ENCODE measurements around the gene P4HTM.

The P4HTM gene

GRCh38 chr3:49025005-49025792, 35.2 kb downstream of the P4HTM start:
- DNase-seq (ENCODE audit: low read depth): no peak

- no peak for DNase-seq (ENCODE audit: low read depth)
Measured at GRCh38 chr3:49025793-49026520, 35.9 kb downstream of the P4HTM start.

- no peak for DNase-seq (ENCODE audit: low read depth)
Measured at GRCh38 chr3:49026536-49026935, 36.5 kb downstream of the P4HTM start.

- no peak for DNase-seq (ENCODE audit: low read depth)
Measured at GRCh38 chr3:49027634-49028033, 37.6 kb downstream of the P4HTM start.

- DNase-seq (ENCODE audit: low read depth): no peak
Measured at GRCh38 chr3:49028298-49028672, 38.2 kb downstream of the P4HTM start.

- DNase-seq (ENCODE audit: low read depth): peak; percentile 91
Measured at GRCh38 chr3:49028673-49029562, 38.9 kb downstream of the P4HTM start, which contains the start of gene IMPDH2. TSS of gene IMPDH2 (minus strand) at chr3:49029398. CDS start at chr3:49029350, 48 bp downstream.

GRCh38 chr3:49029563-49029884, 39.5 kb downstream of the P4HTM start:
- no peak for DNase-seq (ENCODE audit: low read depth)

GRCh38 chr3:49030321-49030720, 40.3 kb downstream of the P4HTM start:
- no peak for DNase-seq (ENCODE audit: low read depth)

- DNase-seq (ENCODE audit: low read depth): no peak
Measured at GRCh38 chr3:49032646-49033304, 42.7 kb downstream of the P4HTM start.

- DNase-seq (ENCODE audit: low read depth): no peak
Measured at GRCh38 chr3:49034650-49035049, 44.6 kb downstream of the P4HTM start.

GRCh38 chr3:49035281-49035680, 45.2 kb downstream of the P4HTM start:
- no peak for DNase-seq (ENCODE audit: low read depth)

GRCh38 chr3:49053543-49053942, 63.5 kb downstream of the P4HTM start:
- DNase-seq (ENCODE audit: low read depth): no peak

- no peak for DNase-seq (ENCODE audit: low read depth)
Measured at GRCh38 chr3:49054344-49054862, 64.4 kb downstream of the P4HTM start.

Data from stimulated activated CD8-positive, alpha-beta memory T cell treated with anti-CD3 and anti-CD28 coated beads, Interleukin-15, amount 100 ng/mL, for 24 hours (primary cell).